Epithelial cell of proximal tubule (primary cell): ENCODE results near the gene GJC2. TPM values are rescaled to one million over a fixed set of nuclear protein-coding genes. Genes with fewer than 3 reads are reported as not detected.

Source experiments
- DNase-seq: peaks from one replicate; pipeline ENCODE4 v3.0.0-alpha.2; 2011; ENCODE audit warnings: low read depth
- H3K4me3 ChIP-seq: 2 replicates; pipeline ENCODE4 v1.5.1; 2011; ENCODE audit warnings: low read depth, mild to moderate bottlenecking, low read length
- CTCF ChIP-seq: conservative IDR thresholded peaks from 2 replicates; pipeline ENCODE4 v1.5.1; 2012; ENCODE audit warnings: low read depth, mild to moderate bottlenecking, low read length
- total RNA-seq: library from RNA; depleted of rRNA; stranded (reverse); fragments of >200 nt; gene quantifications from 2 replicates; pipeline ENCODE4 v1.2.3, GENCODE V29; 2015

Gene GJC2
- total RNA-seq, 1 donor from 2014 or later: 0.69 TPM

DNA sequence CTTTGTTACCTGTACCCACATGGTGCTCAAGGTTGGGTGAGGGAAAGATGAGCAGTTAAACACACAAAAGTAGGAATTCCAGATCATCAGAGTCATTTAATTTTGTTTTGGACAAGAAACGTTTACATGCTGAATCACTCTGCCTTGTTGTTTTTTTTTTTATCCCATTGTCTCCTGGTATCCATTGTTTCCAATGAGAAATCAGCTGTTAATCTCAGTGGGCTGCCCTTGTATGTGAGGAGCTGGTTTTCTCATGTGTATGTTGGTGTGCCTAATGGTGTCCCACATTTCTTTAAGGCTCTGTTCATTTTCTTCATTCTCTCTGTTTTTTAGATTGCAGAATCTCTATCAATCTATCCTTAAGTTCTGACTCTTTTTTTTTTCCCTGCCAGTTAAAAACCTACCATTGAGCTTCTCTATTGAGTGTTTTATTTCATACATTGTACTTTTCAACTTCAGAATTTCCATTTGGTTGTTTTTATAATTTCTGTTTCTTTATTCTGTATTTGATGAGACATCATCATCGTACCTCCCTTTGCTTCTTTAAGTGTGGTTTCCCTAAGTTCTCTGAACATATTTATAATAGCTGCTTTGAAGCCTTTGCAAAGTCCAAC, 49.4 kb downstream of the GJC2 start:
- no peak for DNase-seq
- no peak overlapping the region for H3K4me3 ChIP-seq
- no peak for TF ChIP-seq CTCF

DNA sequence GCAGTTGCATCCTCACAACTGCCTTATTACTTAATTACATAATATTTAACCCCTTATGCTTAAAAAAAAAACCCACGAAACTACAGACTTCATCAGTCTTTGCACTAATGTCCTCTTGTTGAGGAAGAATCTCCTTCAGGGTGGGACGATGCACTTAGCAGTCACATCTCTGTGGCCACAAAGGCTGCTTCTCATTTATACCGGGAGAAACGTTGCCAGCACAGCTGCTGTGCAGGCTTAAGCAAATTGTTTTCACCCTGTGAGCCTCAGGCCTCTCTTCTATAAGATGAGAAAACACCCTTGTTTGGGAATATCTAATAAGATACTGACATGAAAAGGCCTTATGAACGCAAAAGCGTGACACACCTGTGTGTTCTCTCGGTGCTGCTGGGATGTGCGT, 55.2 kb downstream of the GJC2 start:
- TF ChIP-seq CTCF: no peak
- no peak for DNase-seq
- no peak overlapping the region for H3K4me3 ChIP-seq

DNA sequence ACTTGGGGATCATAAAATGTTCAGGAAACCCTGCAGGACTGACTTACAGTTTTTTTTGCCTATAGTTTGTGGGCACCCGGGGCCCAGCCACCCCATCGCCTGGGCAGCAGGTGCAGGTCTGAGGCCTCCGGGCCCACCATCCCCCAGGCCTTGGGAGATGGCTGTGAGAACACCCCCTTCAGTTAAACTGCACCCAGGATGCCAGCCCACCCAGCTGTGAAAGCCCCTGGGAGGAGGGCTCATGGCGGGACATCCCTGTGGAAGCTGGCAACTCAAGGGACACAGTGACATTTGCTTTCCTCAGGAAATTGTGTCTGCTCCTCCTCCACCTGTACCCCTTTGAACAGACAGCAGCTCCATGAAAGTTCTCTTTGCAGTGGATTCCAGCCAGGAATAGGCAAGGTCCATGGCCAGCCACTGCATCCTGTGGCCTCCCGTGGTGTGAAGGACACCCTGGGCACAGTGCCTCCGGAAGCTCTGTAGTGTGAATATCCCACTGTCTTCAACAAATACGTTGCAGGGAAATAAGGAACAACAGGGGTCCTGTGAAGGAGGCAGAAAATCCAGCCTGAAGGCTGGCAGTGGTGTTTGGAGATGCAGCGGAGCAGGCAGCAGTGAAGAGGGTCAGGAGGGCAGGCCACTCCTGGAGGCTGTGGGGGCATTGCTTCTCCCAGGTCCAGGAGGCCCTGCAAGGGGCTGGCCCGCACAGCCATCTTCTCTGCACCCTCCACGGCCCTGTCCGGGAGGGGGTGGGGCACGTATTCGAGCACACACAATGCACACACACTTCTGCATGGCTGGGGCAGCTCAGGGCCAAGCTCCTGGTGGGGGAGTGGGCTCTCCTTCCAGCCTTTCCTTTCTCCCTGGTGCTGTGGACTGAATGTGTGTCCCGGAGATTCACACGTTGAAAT, 56.1 kb downstream of the GJC2 start:
- TF ChIP-seq CTCF: no peak

GRCh38 chr1:228206582-228207351, 57.0 kb downstream of the GJC2 start:
- no peak for DNase-seq
- no peak for TF ChIP-seq CTCF
- H3K4me3 ChIP-seq: no peak overlapping the region

More for the DNA sequence above, 56.1 kb downstream of the GJC2 start:
- no peak overlapping the region for H3K4me3 ChIP-seq
- no peak for DNase-seq

- no peak for TF ChIP-seq CTCF
- no peak for DNase-seq
- no peak overlapping the region for H3K4me3 ChIP-seq
Measured at GRCh38 chr1:228207381-228207810, 57.7 kb downstream of the GJC2 start.

DNA sequence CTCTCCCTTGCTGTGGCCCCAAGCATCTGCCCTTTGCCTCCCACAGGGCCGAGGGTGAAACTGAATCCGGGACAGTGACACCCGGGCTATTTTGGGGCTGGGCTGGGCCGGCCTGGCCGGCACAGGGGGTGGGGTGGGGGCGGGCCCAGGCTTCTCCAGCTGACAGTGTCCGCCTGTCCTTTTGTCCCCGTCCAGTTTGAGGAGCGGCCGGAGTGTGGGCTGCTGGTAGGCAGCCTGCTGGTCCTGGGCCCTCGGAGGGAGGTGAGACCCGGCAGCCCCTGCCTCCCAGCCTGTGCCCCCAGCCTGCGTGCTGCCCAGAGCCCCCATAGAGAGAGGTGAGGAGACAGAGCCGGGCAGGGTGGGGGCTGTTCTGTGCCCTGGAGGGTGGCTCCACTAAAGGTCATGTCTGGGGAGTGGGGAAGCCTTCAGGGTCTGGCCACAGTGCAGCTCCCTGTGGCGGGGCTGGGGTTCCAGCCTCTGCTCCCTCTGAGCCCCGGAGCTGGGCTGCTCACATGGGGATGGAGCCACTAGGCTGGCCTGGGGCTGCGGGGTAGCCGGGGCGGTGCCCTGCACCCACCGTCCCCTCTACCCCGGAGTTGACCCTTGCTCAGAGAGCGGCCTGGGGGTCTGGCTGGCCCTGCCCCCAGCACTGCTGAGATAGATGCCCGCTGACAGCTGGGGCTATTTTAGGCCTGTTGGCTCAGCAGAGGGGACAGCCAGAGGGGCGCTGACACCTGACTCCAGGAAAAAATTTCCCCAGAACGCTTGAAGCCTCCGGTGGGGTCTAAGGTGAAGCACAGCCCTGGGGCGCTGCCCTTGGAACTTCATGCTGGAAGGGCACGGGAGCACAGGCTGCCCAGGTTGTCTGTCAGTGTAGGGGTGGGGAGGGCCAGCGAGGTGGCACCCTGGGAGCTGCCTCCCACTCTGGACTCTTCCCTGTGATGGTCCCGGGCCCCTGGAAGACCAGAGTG, 58.4 kb downstream of the GJC2 start, which contains the start of gene OBSCN:
Gene OBSCN (plus strand): TSS at position 194 of the 971 bp plus-strand sequence. CDS start 3,740 bp downstream, outside the sequence.
- no peak for TF ChIP-seq CTCF
- DNase-seq: no peak
- no peak within 1 kb of the TSS for H3K4me3 ChIP-seq
